Activated effector memory CD4-positive, alpha-beta T cell treated with anti-CD3 and anti-CD28 coated beads, Interleukin-2, amount 50 U/mL, for 16 hours (primary cell): ENCODE measurements around the gene BOD1L1.

ENCODE experiments used
- DNase-seq: peaks from one replicate; pipeline ENCODE4 v3.0.0-alpha.2; 2020

Gene BOD1L1

DNA sequence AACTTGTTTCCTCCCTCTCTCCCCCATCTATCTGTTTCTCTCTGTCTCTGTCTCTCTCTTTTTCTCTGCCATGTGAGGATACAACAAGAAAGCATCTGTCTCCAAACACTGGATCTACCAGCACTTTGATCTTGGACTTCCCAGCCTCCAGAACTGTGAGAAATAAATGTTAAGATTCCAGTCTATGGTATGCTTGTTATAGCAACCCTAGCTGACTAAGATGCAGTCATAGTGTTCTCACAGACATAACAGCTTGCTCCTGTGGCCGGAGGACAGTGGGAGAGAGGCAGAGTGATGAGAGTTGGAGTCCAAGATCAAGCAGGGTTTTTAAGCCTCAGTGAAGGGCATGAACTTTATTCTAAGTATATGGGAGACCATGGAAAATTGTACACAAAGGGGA is 74.4 kb downstream of the BOD1L1 start:
- no peak for DNase-seq

DNA sequence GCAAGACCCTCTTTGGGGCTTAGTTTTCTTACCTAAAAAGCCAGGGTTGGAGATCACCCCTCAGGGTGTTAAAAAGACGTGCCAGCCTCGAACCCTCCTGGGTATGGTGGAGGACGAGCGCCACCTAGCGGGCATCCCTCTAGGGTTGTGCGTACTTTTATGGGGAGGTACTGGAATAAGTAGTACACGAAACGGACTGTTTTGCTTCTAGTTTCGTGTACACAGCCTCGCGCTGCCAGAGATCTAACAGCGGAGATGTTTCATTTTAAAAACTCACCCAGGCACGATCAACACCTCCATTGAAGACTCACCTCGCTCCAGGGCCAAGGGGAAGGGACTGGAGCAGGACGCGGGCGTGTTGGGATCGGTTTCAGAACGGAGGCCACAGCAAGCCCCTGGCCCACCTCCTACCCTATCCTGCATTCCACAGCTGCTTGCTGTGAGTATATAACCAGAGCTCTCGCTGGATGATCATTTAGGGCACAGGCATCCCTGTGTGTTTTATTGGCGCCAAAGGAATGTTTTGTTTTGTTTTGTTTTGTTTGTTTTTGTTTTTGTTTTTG is 78.5 kb downstream of the BOD1L1 start:
- peak; percentile 94 for DNase-seq

DNA sequence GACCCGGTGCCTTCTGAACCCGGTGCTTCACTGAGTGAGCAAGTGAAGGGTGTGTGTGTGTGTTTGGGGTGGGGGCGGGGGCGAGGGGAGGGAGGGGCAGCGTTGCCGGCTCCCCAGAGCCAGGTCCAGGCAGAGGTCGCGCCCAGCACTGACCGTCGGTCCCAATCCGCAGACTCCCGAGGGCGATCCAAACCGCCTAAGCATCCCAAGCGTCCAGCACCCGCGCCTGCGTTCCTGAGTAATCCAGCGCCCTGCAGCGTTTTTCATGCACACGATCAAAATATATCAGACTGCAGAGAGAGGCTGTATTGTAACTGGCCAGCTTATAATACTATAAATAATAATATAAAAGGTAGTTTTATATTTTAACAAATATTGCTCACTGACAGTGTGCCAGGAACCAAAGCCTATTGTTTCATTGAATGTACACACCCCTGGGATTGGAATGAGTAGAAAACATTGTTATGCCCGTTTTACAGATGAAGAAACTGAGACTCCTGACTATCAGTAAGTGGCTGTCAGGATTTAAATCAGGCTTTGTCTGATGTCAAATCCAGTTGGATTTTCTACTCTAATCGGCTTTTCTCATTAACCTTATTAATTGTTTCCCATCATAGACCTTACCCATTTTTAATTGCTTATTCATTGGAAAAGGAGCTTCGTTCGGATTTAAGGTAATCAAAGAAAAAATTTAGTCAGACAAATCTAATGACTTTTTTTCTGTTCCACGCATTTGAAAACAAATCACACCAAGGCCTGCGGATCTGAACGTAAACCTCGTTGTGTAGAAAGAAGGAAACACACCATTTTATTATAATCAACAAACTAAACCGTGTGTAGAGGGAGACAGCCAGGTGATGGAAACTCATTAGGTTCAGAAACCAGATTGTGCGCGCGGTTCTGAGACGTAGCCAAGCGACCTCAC is 79.2 kb downstream of the BOD1L1 start:
- no peak for DNase-seq

DNA sequence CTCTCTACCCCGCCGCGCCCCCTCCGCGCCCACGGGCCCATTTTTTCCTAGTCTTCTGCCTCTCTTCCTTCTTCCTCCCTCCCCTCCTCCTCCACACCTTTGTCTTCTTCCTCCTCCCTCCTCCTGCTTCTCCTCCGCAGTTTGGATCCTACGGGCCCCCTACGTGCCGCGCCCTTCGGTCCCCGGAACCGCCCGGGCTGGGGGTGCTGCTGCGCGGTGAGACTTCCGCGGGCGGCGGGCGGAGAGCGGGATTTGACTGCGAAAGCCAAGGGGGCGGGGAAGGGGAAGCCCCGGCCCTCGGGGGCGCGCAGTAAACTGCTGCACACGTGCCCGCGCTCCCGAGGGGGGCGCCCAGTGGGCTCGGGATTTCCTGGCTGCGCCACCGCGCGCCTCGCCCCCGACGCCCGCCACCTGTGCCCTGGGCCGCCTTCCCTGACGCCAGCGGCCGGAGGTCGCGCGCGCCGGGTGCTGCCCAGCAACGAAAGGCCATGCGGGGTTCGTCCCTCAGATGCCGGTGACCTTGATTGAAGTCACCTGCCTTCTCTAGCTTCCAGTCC is 80.0 kb downstream of the BOD1L1 start:
- DNase-seq, result peak; percentile 72

DNA sequence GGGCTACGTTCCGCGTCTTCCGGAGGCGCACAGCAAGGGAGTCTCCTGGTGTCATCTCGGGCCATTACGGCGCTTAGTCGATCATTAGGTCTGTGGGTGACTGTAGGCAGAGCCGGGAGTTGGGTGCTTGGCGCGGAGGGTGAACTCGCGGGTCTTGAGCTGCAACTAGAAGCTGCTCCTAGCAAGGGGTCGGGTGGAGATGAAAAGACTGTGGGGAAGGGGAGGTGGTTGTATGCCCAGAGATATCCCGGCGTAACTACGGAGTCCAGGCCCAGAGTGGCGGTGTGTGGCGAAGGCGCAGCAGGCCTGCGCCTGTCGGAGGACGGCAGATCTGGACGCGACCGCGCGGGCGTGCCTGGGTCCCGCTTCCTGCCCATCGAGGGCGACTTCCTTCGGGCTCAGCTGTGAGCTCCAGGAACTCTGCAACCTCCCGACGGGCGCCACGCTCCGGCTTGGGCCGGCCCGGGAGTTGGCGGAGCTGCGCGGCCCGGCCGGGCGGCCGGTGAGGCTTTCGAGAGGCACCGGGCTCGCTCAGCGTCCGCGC is 80.5 kb downstream of the BOD1L1 start:
- DNase-seq, result no peak

DNA sequence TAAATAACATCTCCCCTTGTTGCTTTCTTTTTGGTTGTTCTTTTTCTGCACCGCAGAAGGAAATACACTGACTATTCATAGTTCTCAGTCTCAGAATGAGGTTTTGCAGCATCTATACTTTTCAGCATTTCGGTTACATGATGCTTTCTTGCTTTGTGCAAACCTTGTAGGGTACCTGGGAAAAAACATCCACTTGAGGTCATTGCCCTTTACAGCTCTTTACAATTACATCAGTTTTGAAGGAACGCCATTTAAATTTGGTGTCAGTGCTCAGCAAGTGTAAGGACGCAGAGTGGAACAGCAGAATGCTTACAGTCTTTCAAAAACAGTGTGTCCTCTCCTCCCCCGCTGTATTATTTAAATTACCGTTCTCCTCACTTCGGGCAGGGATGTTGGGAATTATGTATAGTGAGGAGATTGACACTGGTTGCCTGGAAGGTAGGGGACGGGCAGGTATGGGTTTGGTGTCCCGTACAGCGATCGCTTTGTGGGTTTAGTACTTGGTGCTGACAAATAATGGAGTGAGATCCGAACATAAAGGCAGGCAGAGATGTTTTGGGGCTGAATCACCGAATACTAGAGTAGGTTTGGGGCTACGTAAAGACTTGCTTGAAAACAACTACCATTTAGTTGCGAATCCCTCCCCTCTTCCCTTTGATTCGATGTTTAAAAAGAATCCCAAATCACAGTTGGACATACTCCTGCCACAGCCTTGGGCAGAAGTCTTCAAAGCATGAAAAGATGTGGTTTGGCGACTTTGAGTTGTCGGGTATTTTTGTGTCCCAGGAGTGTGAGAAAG is 81.2 kb downstream of the BOD1L1 start:
- no peak for DNase-seq

DNA sequence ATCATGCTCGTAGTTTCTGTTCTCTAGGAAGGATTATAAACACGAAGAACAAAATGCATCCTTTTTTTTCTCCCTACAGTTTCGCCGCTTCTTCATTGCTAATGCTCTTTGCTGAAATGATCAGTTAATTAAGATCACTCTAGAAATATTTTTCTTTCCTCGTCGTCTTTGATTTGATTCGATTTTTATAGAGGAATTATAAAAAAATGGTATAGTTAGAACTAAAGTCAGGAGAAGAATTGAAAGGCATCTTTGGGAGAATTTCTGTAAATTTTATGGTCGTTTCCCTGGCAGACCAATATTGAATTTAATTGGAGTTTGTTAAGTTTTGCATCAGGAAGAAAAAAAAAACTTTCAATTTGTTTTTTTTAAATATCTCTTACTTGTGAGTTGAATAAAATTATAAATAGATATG is 82.1 kb downstream of the BOD1L1 start:
- no peak for DNase-seq

DNA sequence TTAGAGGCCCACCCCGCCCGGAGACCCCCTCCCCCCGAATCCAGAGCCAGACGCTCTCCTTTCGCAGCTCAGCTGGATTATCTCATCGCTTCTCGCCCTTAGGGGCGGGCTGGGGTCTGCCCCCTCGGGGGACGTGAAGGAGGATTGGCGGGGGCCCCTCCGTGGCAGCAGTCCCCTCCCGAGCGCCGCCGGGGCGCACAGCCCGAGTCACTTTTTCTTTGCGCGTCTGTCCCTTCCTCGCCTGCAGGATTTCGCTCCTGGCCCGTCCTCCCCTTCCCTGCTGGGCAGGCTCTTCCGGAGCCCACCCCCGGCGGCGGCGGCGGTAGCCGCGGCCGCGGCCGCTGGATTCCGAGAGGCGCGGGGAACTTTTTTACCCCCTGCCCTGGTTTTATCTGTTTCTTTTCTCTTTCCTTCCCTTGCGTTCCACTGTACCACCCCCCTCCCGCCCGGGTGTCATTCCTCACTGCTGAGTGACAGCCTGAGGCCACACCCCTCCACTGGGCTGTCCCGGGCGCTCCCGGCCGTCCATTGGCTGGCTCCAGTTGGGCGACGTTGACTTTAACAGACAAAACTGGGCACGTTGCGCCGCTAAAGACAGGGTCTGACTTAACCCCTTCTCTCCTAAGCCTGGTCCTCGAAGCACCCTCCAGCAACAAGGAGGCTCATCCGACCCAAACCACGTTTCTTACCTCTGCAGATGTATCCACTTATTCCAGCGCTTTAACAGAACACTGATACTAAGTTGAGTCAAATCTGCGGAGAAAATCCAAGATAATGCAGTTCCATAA is 82.7 kb downstream of the BOD1L1 start:
- peak; percentile 76 for DNase-seq

DNA sequence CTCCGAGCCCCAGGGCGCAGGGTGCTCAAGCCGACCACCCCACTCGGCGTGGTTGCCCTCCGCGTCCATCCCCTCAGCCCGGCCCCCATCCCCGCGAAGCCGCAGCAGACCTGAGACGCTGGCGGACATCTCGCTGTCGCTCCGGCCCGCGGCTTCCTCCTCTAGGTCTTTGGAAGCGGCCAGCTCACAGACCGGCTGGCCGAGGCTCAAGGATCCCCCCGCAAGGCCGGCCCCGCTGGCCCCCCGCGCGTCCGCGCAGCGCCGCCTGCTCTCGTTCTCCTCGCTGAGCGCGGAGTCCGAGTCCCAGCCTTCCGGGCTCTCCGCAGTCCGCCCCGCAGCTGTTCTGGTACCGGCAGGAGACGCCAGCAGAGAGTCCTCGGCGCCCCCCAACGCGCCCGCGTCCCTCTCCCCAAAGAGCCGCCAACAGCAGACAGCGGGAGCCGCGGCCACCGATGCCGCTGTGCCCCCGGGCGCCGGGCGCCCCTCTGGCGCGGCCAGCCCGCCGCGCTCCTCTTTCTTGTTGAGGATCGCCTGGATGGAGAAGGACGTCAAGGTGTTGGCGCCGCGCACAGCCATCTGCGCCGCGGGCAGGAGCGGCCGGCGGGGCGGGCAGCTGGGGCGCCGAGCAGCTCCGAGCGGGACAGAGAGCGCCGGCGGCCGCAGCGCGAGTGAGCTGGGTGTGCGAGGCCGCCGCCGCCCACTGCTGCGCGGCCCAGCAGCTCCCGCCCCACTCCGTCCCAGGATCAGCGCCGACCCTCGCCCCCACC is 83.5 kb downstream of the BOD1L1 start, which contains the start of gene NKX3-2:
Gene NKX3-2 (minus strand): TSS at position 670 of the 767 bp plus-strand sequence. CDS start 94 bp downstream, at position 576.
- no peak for DNase-seq

DNA sequence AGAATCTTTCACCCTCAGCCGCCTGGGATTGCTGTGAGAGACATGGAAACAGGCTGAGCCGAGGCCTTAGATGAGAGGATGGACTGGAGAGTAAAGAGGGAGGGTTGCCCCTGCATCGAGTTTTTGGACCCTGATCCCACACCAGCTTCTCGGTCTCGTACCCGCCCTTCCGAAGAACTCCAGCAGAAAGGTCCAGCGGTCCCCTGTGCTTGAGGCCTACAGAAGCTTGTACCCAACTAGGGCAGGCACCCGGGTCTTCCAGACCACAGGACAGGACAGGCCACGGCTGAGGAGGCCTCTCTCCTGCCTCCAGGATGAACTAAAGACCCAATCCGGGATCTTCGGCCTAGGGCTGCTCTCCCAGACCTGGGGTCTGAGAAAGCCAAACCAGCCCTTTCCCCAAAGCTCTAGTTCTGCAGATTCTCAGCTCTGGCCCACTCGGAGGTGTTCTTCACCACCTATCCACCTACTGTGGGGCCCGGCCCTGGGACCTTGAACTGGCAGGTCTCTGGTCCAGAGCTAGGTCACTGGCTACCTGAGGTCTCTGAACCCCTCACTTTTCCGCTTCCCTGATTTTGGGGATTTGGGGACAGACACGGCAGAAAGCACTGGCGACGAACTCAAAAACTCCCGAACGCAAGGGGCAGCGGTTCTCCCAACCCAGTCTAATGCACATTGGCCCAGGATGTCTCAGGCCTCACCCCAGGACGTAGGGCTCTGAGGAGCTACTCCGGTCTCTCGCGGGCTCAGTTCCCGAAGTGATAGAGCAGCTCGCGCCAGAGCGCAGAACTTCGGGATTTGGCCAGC is 84.3 kb downstream of the BOD1L1 start:
- DNase-seq, result no peak

DNA sequence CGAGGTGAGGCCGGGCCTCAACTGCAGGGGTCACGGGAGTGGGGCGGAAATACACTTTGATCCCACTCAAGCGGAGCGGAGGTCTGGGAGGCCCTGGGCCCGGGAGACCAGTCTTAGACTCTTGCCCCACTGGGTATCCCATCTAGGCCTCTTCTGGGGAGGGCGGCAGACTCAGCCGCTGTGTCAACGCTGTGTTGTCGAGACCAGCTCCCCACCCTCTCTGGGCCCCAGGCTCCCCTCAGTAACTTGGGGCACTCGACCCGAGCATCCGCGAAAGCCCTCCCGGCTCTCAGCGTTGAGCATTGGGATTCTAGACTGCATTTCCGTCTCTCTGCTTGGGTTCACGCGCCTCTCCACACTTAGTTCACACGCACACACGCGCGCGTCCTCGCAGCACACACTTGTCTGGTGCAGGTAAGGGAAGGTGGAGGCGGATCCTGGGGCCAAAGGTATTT is 84.9 kb downstream of the BOD1L1 start:
- DNase-seq, result no peak

DNA sequence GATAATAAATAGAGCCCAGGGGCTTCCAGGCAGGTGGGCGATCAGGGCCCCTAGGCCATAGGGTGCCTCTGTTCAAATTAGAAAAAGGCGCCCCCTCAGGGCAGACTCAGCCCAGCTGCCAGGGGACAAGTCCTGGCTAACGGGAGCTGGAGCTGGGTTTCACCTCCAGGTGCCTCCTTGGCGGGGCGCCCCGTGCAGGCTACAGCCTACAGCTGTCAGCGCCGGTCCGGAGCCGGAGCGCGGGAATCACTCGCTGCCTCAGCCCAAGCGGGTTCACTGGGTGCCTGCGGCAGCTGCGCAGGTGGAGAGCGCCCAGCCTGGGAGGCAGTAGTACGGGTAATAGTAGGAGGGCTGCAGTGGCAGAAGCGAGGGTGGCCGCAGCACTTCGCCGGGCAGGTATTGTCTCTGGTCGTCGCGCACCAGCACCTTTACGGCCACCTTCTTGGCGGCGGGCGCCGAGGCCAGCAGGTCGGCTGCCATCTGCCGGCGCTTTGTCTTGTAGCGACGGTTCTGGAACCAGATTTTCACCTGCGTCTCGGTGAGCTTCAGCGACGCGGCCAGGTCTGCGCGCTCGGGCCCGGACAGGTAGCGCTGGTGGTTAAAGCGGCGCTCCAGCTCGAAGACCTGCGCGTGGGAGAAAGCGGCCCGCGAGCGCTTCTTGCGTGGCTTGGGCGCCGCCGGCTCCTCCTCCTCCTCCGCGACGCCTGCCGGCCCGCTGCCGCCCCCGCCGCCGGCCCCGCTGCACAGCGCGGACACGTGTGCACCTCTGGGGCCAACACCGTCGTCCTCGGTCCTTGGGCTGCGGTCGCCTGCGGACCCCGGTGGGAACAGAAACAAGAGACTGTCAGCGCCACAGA is 85.6 kb downstream of the BOD1L1 start:
- DNase-seq, result peak; percentile 74

DNA sequence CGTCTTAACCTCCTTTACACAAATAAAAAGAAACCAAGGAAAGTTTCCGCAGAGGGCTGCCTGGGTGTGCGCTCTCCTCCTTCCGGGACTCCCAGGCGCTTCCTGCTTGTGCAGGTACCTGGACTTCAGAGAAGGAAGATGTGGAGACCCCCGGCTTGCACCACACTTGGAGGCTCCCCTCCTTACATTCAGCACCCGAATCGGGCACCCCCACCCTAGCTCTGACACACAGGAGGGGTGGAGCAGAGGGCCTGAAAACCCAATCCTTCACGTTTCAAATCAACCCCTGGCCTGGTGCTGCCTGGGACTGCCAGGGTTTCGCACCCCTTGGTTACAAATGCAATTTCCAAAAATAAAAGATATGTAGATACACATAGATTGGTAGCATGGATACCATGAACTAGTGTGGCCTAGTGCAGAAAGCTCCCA is 86.3 kb downstream of the BOD1L1 start:
- DNase-seq, result no peak

DNA sequence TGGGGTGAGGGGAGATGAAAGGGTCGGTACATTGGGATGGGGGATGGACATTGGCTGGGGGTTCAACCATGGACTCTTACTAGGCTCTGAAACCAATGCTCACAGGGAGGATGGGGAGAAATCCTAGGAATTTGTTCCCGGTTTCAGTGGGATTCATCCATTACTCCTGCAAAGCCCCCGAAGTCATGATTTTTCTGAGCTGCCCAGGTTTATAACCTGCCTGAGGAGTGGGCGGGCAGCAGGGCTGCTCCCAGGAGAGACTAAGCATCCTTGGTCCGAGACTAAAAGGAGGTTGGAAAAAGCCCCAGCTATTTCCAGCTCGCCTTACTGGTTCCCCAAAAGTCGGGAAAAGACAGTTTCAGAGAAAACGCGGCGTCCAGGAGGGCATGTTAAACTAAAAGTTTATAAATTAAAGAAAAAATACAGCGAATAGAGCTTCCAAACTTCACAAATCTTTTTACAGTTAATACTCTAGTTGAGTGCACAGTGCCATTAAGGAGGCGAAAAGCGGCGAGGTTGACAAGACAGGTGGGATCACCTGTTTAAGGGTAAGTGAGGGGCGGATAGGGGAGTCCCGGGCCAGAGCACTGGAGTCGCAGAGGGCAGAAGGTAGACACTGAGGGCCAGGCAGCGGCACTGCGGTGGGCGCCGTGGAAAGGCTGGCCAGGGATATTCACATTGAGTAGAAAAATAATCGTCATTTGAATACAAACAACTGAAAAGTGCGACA is 86.9 kb downstream of the BOD1L1 start:
- DNase-seq, result no peak

DNA sequence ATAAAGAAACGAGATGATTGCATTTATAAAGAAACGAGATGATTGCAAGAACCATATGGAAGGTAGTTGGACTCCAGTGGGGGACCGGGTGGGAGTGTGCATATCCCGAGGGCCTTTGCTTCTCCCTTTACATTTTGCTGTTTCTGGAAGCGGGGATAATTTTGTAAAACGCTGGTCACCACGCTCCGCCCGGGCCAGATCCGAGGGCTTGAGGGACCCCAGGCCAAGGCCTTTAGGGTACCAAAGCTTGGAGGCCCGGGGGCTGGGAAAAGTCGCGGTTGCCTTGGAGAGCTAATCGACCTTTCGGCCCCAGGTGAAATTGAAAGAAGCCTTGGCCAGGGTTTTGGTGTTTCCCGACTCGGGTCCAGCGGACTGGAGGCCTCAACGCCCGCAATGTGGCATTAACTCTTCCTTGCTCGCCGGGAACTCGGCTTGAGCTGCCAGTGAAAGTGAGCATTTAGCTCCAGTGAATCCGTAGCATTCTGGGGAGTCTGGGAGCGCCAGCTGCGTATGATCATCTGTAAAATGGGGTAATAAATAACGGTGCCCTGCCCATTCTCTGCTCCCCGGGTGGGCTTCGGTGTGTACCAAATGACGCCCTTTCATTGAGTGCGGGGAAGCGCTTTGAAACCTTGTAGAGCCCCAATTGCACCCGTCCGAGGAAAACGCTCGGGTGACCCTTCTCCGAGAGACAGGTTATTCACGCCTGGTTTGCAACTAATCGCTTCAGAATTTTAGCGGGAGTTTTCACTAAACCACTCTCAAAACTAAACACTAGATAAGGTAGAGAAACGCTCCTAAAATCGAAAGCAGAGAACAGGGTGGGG is 87.7 kb downstream of the BOD1L1 start:
- no peak for DNase-seq

DNA sequence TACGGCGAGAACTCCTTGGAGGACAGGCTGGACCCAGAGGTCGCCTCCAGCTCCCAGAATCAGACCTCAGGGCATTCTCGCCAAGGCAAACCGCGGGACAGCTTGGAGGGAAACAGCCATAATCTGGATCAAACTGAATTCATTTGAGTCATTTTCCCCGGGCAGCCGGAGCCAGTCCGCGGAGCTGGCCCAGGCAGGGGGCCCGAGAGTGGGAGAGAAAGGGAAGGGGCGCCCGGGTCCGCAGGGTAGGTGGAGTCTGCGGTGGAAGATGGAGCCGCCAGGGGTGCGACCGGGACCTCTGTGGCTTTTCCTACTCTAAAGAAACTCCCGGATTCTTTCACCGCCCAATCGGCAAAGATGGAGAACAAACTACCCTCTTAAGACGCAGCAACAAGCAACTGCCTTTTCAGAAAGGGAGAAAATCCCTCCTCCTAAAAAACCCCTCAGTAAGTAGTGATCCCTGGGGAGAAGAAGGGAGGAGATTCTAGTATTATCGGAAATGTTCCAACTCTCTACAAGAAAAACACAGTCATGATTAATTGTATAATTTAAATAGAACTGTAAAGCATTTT is 88.4 kb downstream of the BOD1L1 start:
- no peak for DNase-seq

DNA sequence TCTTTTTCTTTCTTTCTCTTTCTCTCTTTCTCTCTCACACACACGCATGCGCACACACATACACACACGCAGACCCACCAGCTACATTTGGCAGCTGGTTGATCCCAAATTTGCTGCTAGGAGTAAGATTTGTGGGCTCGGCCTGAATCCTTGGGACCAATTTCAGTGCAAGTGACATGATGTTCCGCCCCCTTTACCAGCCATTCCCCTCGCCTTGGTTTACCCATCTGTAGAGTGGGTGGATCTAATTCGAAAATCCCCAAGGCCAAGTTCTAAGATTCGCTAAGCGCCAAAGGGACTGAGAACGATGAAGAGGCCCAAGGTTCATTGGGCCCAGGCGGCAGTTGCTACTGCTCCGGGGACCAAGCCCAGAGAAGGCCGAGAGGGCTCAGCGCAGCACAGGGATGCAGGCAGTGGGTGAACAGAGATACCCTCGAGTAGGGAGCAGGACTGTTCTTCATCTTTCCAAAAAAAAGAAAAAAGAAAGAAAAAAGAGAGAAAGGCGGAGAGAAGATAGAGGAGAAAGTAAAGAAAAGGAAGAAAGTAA is 89.0 kb downstream of the BOD1L1 start:
- DNase-seq, result no peak
